ENCODE data around the gene LPAR4. TPM values are rescaled to one million over a fixed set of nuclear protein-coding genes. Genes with fewer than 3 reads are reported as not detected.
"Not testable (repeated sequence)": the region's sequence is repeated elsewhere in the genome, so short reads cannot be mapped to it uniquely, and the experiment has no call there.

Gene LPAR4
- total RNA-seq, 1 experiment from 2014 or later: 6.4 TPM

DNA sequence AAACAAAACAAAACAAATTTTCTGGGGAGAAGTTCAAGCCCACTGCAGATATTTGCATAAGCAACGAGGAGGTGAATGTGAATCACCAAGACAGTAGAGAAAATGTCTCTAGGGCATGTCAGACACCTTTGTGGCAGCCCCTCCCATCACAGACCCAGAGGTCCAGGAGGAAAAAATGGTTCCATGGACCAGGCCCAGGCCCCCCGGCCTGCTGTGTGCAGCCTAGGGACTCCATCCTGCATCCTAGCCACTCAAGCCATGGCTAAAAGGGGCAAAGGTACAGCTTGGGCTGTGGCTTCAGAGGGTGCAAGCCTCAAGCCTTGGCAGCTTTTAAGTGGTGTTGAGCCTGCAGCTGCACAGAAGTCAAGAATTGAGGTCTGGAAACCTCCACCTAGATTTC, 54.0 kb downstream of the LPAR4 start:
- Histone ChIP-seq H2AK5ac (ENCODE audit: insufficient read length, low read length) (no peak overlapping the region), H3K14ac (ENCODE audit: insufficient read depth, low read length) (no peak overlapping the region)

DNA sequence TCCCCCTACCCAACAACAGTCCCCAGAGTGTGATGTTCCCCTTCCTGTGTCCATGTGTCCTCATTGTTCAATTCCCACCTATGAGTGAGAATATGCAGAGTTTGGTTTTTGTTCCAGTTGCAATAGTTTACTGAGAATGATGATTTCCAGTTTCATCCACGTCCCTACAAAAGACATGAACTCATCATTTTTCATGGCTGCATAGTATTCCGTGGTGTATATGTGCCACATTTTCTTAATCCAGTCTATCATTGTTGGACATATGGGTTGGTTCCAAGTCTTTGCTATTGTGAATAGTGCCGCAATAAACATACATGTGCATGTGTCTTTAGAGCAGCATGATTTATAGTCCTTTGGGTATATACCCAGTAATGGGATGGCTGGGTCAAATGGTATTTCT, 55.0 kb downstream of the LPAR4 start:
- H3K4me3 Mint-ChIP-seq; H3K23ac ChIP-seq (ENCODE audit: insufficient read length, low read depth, low read length); H2BK20ac ChIP-seq (ENCODE audit: low read depth, low read length, poor library complexity, severe bottlenecking); H3K27me3 ChIP-seq (ENCODE audit: insufficient read depth, low read length); H2AK5ac ChIP-seq (ENCODE audit: insufficient read length, low read length); H3K9ac ChIP-seq (ENCODE audit: extremely low read depth, insufficient read length, low read length); H3K23me2 ChIP-seq (ENCODE audit: insufficient read length, low read depth, low read length, poor library complexity, severe bottlenecking); H3K14ac ChIP-seq (ENCODE audit: insufficient read depth, low read length); H3K79me2 ChIP-seq (ENCODE audit: insufficient read depth, low read length); H3K27me3 Mint-ChIP-seq (ENCODE audit: low read depth); H2BK15ac ChIP-seq (ENCODE audit: low read depth, low read length); H3K4me2 ChIP-seq (ENCODE audit: insufficient read depth, insufficient read length, low read length); H3K4me1 Mint-ChIP-seq; H4K5ac ChIP-seq (ENCODE audit: insufficient read length, low read depth, low read length); H3T11ph ChIP-seq (ENCODE audit: low read length); H2AFZ ChIP-seq (ENCODE audit: low read length); H3K79me1 ChIP-seq (ENCODE audit: insufficient read depth, low read depth, low read length, poor library complexity, severe bottlenecking); H3K9me3 ChIP-seq (ENCODE audit: control insufficient read depth, low read depth, low read length); H3K27ac ChIP-seq (ENCODE audit: insufficient read length, low read depth, low read length); H2BK12ac ChIP-seq (ENCODE audit: insufficient read length, low read depth, low read length); H3K4ac ChIP-seq (ENCODE audit: low read depth, low read length); H3K18ac ChIP-seq (ENCODE audit: insufficient read length, low read depth, low read length); H2BK5ac ChIP-seq (ENCODE audit: insufficient read length, low read length); H3K27ac Mint-ChIP-seq; H3K4me1 ChIP-seq (ENCODE audit: insufficient read depth, low read length); H4K20me1 ChIP-seq (ENCODE audit: control insufficient read depth, insufficient read depth, insufficient read length); H2BK120ac ChIP-seq (ENCODE audit: low read depth, low read length, poor library complexity, severe bottlenecking); H3K56ac ChIP-seq (ENCODE audit: insufficient read length, low read depth, low read length); DNase-seq; H4K8ac ChIP-seq (replicated peaks; ENCODE audit: insufficient read length, low read depth, low read length); H4K91ac ChIP-seq (ENCODE audit: insufficient read length, low read depth, low read length): not testable (repeated sequence)
- Mint-ChIP-seq H3K9me3 (peaks cover 65 to 70% of the 10 kb centered on the region in 2 experiments), H3K36me3 (ENCODE audit: insufficient read depth in 1 of 3, low read depth in 3 of 3) (peaks cover 6 to 14% (median 10%) of the 10 kb centered on the region in 3 experiments)
- WGBS (ENCODE audit: extremely low coverage, insufficient read length, low lambda C conversion rate): no CpG with 5 or more reads among the region's 3 CpGs

More for the DNA sequence above, 54.0 kb downstream of the LPAR4 start:
- H3K79me2 ChIP-seq (ENCODE audit: insufficient read depth, low read length): no peaks in the 10 kb centered on the region
- no peak overlapping the region for H4K8ac ChIP-seq (replicated peaks; ENCODE audit: insufficient read length, low read depth, low read length)
- H4K91ac ChIP-seq (ENCODE audit: insufficient read length, low read depth, low read length): no peak overlapping the region
- no peaks in the 10 kb centered on the region for H3K27me3 Mint-ChIP-seq (ENCODE audit: low read depth)
- H3K4me1 ChIP-seq (ENCODE audit: insufficient read depth, low read length): no peaks in the 10 kb centered on the region
- H4K5ac ChIP-seq (ENCODE audit: insufficient read length, low read depth, low read length): no peak overlapping the region
- no peak overlapping the region for H3K27ac Mint-ChIP-seq
- no peak overlapping the region for H3K23ac ChIP-seq (ENCODE audit: insufficient read length, low read depth, low read length)
- no peak overlapping the region for H3K4me2 ChIP-seq (ENCODE audit: insufficient read depth, insufficient read length, low read length)
- peaks cover 14% of the 10 kb centered on the region for H3K9me3 ChIP-seq (ENCODE audit: control insufficient read depth, low read depth, low read length)
- no peak overlapping the region for H2AFZ ChIP-seq (ENCODE audit: low read length)
- no peak overlapping the region for H3T11ph ChIP-seq (ENCODE audit: low read length)
- no peak overlapping the region for H3K4ac ChIP-seq (ENCODE audit: low read depth, low read length)
- H3K36me3 Mint-ChIP-seq (ENCODE audit: insufficient read depth in 1 of 3, low read depth in 3 of 3): peaks cover 6 to 10% (median 10%) of the 10 kb centered on the region in 3 experiments
- no peak overlapping the region for H2BK15ac ChIP-seq (ENCODE audit: low read depth, low read length)
- H3K79me1 ChIP-seq (ENCODE audit: insufficient read depth, low read depth, low read length, poor library complexity, severe bottlenecking): no peaks in the 10 kb centered on the region
- H3K9me3 Mint-ChIP-seq: peaks cover 64 to 70% of the 10 kb centered on the region in 2 experiments
- H3K9ac ChIP-seq (ENCODE audit: extremely low read depth, insufficient read length, low read length): no peak overlapping the region
- no peak overlapping the region for H2BK20ac ChIP-seq (ENCODE audit: low read depth, low read length, poor library complexity, severe bottlenecking)
- no peak overlapping the region for H3K27ac ChIP-seq (ENCODE audit: insufficient read length, low read depth, low read length)
- H4K20me1 ChIP-seq (ENCODE audit: control insufficient read depth, insufficient read depth, insufficient read length): no peaks in the 10 kb centered on the region
- H2BK120ac ChIP-seq (ENCODE audit: low read depth, low read length, poor library complexity, severe bottlenecking): no peak overlapping the region
- H3K56ac ChIP-seq (ENCODE audit: insufficient read length, low read depth, low read length): no peak overlapping the region
- WGBS (ENCODE audit: extremely low coverage, insufficient read length, low lambda C conversion rate): no CpG with 5 or more reads among the region's 2 CpGs
- H2BK5ac ChIP-seq (ENCODE audit: insufficient read length, low read length): no peak overlapping the region
- H3K4me3 Mint-ChIP-seq: no peak overlapping the region
- H3K23me2 ChIP-seq (ENCODE audit: insufficient read length, low read depth, low read length, poor library complexity, severe bottlenecking): no peaks in the 10 kb centered on the region
- no peaks in the 10 kb centered on the region for H3K27me3 ChIP-seq (ENCODE audit: insufficient read depth, low read length)
- no peak overlapping the region for H3K18ac ChIP-seq (ENCODE audit: insufficient read length, low read depth, low read length)
- TF ChIP-seq, protein P1, sequence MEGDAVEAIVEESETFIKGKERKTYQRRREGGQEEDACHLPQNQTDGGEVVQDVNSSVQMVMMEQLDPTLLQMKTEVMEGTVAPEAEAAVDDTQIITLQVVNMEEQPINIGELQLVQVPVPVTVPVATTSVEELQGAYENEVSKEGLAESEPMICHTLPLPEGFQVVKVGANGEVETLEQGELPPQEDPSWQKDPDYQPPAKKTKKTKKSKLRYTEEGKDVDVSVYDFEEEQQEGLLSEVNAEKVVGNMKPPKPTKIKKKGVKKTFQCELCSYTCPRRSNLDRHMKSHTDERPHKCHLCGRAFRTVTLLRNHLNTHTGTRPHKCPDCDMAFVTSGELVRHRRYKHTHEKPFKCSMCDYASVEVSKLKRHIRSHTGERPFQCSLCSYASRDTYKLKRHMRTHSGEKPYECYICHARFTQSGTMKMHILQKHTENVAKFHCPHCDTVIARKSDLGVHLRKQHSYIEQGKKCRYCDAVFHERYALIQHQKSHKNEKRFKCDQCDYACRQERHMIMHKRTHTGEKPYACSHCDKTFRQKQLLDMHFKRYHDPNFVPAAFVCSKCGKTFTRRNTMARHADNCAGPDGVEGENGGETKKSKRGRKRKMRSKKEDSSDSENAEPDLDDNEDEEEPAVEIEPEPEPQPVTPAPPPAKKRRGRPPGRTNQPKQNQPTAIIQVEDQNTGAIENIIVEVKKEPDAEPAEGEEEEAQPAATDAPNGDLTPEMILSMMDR (conservative IDR thresholded peaks at IDR 0.05): no peak
- no peak overlapping the region for H2BK12ac ChIP-seq (ENCODE audit: insufficient read length, low read depth, low read length)
- no peaks in the 10 kb centered on the region for H3K4me1 Mint-ChIP-seq
- DNase-seq: no peak
